HG03095 (cell line): ENCODE results near the gene LAMA2.

ENCODE experiments used
- ATAC-seq: cut with Tn5 transposase; IDR thresholded peaks from one replicate; pipeline ENCODE4 v1.9.1; 2021; ENCODE audit warnings: moderate library complexity; ENCODE audit not compliant: unreplicated experiment

Gene LAMA2

DNA sequence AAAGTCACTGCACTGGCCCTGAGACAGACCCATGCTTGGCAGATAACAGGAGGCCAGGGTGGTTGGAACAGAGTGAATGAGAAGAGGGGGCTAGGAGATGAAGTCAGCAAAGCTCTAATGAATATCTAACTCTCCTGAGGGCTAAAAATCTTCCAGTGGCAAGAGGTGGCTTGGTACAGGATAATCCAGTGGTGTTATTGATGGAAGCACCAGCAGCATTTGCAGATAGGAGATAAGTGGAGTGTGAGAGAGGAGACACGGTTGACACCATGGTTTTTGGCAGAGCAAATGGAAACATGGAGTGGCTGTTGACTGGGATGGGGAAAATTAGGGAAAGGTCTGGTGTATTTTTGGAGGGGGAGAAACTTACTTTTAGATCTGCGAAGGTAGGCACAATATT, 464.0 kb downstream of the LAMA2 start:
- ATAC-seq, result no peak

DNA sequence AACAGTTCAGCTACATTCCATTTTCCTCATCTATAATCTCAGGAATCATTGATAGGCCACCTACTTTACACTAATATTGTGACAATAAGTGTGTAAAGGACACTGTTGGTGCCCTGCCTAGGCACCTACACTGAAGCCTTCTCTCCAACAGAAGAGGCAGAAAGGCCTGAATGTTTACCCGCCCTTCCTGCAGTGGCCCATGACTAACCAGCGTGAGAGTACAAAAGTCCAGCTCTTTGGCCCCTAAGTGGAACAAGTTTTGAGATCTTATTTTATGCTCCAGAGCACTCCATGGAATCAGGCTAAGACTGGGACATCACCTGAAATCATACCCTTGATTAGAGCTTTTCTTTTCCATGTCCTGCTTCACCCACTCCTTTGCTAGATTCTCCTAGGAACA, 467.3 kb downstream of the LAMA2 start:
- no peak for ATAC-seq

DNA sequence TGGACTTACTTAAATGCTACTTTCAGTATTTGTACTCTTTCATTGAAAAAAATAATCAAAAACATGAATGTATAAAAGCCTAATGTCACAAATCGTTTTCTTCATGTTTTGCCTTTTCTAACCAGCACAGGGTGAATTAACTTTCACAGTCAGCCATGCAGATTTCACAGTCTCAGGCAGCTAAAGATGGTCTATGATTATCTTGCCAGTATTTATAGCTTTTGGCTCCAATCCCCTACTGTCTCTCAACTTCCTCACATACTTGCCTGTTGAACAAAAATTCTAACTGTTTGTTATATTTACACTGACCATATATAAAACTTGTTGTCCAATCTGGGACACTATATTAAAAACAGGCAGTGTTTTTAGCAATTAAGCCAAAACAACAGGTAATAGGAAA, 468.9 kb downstream of the LAMA2 start:
- no peak for ATAC-seq

DNA sequence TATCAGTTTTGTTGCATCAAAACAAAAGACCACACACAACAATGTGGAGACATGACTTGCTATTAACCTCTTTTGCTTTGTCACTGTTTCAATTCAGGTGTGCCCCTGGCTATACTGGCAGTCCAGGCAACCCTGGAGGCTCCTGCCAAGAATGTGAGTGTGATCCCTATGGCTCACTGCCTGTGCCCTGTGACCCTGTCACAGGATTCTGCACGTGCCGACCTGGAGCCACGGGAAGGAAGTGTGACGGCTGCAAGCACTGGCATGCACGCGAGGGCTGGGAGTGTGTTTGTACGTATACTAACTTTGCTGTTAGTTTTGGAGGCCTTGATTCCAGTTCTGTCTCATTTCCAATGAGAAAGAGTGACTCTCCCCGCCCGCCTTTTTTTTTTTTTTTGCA, 470.1 kb downstream of the LAMA2 start:
- no peak for ATAC-seq

DNA sequence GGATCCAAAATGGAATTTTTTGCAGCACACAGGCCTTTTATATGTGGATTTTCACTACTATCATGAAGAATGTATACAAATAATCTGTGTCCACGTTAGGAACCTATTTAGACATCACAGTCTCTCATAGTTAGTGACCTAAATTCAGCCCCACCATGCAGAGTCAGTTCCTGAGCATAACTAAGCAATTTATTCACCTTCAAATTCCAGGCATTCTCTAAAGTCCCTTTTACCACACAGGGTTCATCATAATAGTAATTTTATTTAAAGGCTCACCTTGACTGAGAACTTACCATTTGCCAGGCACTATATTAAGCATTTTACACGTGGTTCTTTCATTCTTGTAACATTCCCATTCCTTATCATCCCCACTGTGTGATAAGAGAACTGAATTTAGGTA, 473.2 kb downstream of the LAMA2 start:
- no peak for ATAC-seq

DNA sequence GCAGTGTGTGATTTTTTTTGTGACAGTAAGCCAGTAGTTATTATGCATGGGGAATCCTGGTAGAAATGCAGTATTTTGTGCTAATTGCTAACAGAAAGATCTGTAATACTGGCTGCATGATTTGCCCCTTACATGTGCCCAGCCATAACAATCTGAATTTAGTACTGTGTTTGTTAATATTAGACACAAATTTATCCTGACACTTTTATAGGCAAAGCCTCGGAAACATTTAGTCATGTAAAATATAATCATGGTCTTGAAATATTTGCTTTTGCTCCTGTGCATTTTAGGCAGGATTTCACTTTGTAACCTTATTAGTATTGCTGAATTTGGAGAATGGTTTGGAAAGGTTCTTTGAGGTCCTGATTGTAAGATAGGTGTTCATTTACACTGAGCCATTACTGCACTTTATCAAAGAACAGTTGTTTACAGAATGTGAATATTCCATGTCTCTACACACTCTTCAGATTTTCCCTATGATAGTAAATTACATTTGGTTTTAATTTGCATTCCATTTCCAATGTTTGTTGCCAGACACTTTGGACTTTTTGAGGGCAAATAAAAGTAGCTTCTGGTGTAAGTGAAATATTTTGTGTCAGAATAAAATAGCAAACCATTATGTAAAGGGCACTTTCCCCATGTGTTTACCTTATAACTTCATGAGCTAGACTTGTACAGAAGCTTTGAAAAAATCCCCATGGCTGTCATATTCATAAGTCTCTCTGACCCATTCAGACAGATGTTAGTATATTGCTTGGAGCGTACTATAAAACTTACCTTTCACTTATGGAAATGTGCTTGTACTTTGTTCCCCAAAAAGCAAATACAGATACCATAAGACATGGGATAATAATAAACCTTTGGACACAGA, 477.1 kb downstream of the LAMA2 start:
- no peak for ATAC-seq

DNA sequence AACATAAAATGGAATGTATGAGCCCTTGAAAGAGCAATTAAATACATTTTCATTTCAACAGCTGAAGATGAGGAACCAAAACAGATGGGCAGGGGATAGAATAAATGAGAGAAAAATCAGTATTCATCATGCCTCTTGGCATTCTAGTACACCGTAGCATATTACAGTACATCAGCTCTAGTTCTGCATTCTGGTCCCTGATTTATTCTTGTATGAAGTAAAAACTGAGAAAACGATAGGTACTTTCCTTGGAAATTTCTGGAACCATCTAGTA, 477.7 kb downstream of the LAMA2 start:
- no peak for ATAC-seq

DNA sequence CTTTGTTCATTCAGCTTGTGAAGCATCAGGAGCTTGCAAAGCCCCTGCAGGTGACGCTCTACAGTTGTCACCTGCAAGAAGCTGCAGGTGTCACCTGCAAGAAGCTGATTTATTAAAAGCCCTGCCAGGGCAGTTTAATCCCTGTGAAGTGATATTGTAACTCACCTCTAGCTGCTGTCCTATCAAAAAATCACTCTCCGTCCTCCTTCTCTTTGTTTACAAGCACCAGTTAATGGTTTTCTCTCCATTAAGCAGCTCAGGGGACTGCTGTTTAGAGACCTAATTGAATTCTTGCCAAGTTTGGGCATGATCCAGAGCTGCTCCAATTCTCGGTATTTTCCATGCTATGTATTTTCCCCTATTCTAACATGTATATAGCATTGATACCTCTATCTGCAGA, 481.1 kb downstream of the LAMA2 start:
- ATAC-seq, result no peak

DNA sequence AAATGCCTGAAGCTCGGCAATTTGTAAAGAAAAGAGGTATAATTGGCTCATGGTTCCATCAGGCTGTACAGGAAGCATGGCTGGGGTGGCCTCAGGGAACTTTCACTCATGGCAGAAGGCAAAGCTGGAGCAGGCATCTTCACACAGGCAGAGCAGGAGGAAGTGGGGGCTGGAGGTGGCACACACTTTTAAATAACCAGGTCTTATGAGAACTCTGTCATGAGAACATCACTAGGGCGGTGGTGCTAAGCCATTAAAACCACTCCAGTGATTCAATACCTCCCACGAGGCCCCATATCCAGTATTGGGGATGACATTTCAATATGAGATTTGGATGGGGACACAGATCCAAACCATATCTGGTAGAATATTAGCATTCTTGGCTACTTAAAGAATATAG, 481.8 kb downstream of the LAMA2 start:
- no peak for ATAC-seq

DNA sequence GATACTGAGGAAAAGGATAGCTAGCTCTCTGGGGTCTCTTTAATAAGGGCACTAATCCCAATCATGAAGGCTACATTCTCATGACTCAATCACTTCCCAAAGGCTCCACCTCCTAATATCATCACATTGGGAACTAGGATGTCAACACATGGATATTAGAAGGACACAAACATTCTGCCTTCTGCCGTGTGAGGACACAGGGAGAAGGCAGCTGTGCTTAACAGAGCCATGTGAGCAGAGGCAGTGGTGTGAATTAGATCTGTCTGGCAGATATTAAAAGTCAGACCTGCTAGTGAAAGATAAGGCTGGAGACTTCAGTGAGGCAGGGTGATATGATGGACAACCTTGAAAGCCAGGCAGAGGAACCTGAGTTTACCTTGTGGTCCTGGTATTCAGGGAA, 485.1 kb downstream of the LAMA2 start:
- ATAC-seq, result no peak

DNA sequence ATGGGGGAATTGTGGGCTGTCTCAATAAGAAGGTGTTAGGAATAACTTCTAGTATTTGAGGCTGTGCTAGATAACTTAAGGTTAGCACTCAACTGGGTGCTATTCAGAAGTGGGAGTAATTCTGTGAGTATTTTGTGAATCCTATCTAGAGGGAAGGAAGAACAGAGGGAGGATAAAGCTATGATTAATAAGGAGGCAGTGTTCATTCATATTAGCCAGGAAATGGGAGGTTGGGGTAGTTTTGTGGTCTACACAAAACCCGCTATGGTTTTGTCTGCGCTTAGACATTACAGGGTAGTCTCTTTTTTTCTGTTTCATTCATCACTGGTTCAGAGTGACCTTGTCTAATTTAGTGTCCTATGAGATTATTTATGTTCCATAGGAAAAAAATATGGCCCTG, 486.0 kb downstream of the LAMA2 start:
- ATAC-seq, result no peak

DNA sequence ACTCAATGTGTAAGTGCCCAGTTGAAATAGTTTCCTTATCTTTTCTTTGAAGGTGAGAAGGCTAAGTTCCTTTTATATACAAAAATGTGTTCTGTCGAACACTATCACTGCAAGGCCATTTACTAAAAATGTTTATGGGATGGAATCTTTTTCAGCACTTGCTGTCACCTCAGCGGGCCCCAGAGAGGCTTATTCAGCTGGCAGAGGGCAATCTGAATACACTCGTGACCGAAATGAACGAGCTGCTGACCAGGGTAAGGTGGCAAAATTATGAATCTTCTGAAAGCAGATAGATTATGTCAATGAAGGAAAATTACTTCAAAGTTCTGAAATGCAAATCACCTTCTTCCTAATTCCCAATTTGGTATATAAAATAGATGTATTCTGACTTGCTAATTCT, 486.8 kb downstream of the LAMA2 start:
- no peak for ATAC-seq

DNA sequence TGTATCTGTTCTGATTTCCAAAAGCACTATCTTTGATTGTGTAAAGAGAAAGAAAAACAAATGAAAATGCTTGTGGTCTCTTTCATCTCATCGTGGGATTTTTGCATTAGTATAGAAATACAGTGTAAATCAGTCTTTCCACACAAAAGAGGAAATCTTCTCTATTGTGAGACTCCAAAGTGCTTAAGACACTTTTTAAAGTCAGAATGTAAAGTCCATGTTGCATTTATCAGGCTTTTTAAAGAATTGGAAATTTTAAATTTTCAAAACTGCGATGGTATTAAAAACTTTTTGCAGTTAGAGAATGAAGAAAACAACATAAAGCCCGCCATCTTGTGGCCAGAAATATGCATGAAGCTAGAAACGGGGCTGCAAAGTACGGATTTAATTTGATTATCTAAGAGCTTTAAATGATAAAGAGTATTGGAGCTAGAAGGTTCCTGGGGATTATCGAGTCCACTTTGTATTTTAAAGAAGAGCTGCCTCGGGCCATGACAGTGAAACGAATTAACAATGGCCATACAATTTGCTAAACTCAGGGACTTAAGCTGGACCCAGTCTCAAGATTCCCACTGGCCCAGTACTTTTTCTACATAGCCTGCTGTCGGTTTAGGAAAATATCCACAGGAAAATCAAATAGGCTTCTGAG, 487.5 kb downstream of the LAMA2 start:
- ATAC-seq, result no peak

DNA sequence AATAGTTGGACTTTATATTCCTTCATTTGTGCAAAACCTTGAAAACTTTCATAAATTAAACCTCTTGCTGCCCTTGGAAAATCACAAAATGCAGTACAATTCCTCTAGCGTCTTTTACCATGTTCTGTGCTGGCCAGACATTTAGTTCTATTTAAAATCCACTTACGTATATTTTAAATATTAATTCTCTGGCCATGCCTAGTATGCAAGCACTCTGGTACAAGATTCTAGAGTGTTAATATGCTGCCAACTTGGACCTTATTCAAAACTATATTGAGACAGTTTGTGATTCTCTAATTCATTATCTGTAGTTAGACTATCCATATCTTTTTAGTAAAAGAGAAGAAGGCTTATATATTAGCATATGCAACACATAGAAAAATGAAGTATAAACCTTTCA, 498.9 kb downstream of the LAMA2 start:
- ATAC-seq, result no peak

DNA sequence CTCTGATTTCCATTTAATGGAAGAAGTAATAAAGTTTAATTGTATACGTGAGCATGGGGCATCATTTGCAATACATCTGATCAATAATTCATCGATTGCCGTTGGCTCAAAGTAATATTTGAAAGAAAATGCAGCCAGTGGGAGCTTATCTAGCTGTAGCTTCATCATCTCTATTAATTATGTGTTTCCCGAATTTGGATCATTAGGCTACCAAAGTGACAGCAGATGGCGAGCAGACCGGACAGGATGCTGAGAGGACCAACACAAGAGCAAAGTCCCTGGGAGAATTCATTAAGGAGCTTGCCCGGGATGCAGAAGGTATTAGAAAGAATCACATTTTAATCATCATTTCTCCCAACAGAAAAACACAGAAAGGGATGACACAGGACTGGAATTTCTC, 500.0 kb downstream of the LAMA2 start:
- ATAC-seq, result no peak

DNA sequence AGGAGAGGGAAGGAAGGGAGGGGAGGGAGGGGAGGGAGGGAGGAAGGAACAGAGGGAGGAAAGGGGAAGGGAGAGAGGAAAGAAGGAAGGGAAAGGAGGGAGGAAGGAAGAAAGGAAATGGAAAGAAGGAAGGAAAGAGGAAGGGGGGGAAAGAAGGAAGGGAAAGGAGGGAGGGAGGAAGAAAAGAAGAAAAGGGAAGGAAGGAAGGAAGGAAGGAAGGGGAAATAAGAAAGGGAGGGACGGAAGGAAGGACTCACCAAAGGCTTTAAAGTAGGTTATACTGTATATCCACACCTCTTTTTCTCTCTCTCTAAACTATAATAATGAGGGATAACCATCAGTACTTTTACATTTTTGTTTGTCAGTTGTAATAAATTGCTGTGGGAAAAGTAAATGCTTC, 502.2 kb downstream of the LAMA2 start:
- no peak for ATAC-seq

DNA sequence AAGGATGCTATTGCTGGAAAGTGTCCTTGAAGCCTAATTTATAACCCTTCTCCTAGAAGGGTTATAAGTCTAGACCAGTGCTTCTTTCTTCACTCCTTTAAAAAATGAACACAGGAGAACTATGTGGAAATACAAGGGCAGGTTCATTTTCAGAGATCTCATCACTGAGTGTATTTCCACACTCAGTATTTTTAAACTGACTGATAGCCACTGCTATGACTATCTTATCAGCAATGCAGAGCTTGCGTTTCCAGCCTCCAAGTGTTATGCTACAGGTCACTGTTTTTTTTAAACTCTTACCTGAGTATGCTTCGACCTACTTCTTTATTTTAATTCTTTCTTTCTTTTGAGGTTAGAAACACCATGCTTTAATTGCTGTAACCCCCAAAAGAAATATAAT, 508.0 kb downstream of the LAMA2 start:
- no peak for ATAC-seq

DNA sequence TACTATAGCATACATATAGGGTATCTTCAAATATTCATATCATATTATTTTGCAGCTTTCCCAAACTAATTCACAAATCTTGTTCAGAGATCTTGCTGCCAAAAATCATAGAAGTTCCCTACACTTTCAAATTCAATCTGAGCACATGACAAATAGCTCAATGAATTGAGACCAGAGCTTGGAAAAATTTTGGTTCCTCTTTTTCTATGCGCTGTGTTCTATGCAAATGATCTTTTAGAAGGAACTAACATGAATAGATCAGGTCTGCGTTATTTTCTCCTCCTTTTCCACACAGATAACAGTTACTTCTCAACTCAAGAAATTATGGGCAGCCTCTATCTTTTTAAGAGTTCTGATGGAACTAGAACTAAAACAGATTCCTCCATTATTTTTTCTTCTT, 510.7 kb downstream of the LAMA2 start:
- no peak for ATAC-seq

DNA sequence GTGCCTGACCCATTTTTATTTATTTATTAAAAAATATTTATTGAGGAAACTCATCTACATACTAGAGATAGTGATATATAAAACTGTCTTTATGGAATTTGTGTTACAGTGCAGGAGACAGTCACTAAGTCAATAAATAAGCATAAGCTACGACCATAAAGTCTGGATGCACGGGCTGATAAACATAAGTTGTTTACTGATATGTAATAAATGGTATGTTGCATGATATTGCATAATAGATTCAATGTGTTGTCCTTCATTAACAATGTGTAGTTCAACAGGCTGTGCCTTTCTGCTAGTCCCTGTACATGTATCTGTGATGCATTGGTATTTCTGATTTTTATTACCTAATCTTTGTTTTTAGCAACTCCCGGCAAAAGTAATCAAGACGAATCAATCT, 515.8 kb downstream of the LAMA2 start:
- ATAC-seq, result no peak

DNA sequence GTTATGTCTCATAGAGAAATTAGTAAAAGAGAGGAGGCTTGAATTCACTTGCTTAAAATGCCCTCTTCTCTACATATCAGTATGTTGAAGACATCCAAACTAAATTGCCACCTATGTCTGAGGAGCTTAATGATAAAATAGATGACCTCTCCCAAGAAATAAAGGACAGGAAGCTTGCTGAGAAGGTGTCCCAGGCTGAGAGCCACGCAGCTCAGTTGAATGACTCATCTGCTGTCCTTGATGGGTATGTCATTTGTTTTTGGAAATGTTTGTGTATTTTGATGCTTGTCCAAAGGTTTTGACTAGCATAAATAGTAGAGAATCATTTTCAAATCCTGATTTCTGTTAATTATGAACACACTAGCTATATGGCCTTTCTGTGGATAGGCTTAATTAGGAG, 519.3 kb downstream of the LAMA2 start:
- ATAC-seq, result no peak

DNA sequence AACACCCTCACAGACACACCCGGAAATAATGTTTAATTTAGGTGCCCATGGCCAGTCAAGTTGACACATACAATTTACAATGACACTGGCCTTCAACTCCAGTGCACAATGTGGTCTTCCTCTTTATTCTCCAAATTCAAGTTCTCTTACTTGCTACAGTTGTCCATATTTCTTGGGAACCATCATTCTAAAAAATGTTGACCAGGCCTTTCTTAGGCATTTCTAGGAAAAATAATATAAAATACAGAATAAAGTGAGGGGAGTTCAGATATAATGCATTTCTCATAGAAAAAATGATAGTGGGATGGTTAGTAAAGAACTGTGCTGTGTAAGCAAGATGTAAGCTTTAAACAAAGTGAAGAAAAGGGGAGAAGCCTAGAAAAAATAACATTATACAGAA, 528.2 kb downstream of the LAMA2 start:
- no peak for ATAC-seq

DNA sequence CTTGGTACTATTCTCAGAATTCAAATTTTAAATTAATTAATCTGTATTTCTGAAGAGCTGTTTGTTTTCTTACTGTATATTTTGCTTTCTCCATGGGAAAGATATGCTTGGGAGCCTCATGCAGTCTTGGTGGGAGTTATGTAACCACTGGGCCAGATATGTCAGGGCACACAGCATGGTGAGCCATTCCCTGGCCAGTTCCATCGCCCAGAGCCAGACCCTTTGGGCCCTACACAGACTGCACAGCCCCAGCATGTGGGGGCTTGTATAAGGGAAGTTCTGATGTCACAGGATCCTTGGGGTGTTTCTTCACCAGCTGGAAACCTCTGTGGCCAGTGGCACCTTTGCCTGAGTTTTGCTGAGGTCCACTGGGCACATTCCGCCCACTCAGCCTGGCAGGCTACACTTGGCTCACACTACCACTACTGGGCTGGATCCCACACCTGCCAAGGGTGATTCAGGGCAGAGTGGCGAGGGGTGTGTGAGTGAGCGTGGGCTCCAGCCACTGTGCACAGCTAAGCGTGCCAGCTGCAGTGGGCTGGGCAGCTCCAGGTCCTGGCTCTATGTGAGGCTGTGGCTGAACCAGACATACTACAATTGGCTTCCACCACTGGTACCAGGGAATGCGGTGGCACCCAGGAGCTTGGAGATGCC, 533.5 kb downstream of the LAMA2 start:
- ATAC-seq, result no peak
